K562 treated with DMSO at 1 percent for 48 hours (cell line): ENCODE results near the gene SYNPO2. TPM values are rescaled to one million over a fixed set of nuclear protein-coding genes. Genes with fewer than 3 reads are reported as not detected.

Experiments
- total RNA-seq: library from RNA; unstranded; fragments of 300-600 nt; gene quantifications from 2 replicates; pipeline ENCODE4 v1.2.3, GENCODE V29; 2022; ENCODE audit warnings: low replicate concordance; ENCODE audit errors: extremely low read depth

SYNPO2 gene
- total RNA-seq, result not detected in 2 replicates

GRCh38 chr4:118888666-118889311 lies at the start of gene SYNPO2:
TSS of gene SYNPO2 (plus strand) at chr4:118888854. CDS start at chr4:118889037, 183 bp downstream.

Other genes starting within 250 kb of the SYNPO2 start
- not detected in 2 replicates for gene METTL14, start 203.5 kb upstream of the SYNPO2 start, total RNA-seq
- not detected in 2 replicates for gene SEC24D, start 52.7 kb upstream of the SYNPO2 start, total RNA-seq
- not detected in 2 replicates for gene MYOZ2, start 247.0 kb downstream of the SYNPO2 start, total RNA-seq